Gastrocnemius medialis (tissue), 4 donors: ENCODE data around the gene PRPS2. TPM values are rescaled to one million over a fixed set of nuclear protein-coding genes. Genes with fewer than 3 reads are reported as not detected.

Experiments used
- ATAC-seq, 2 donors: fragments of 150-250 bp; one replicate each; pipeline ENCODE4 v1.9.1; 2016
- DNase-seq, 2 donors: peaks; one replicate each; pipeline ENCODE4 v3.0.0-alpha.2; 2019
- H3K27ac ChIP-seq, 4 donors: fragments of 200-600 bp; sonication (generic); 1 replicate in 1 of 4; 2 replicates in 3 of 4; pipeline ENCODE4 v1.5.1; 2016 to 2018; ENCODE audit warnings: mild to moderate bottlenecking in 2 of 4, moderate library complexity in 1 of 4
- H3K27me3 ChIP-seq, 3 donors: fragments of 200-600 bp; sonication (generic) in 2 of 3; 1 replicate in 1 of 3; 2 replicates in 2 of 3; pipeline versions ENCODE4 v1.5.1 to v1.6.0; 2016 to 2019; ENCODE audit warnings: mild to moderate bottlenecking in 1 of 3, moderate library complexity in 1 of 3
- H3K36me3 ChIP-seq, 2 donors: fragments of 200-600 bp; sonication (generic) in 1 of 2; one replicate each; pipeline ENCODE4 v1.5.1; 2017 to 2018
- H3K4me1 ChIP-seq, 2 donors: fragments of 200-600 bp; sonication (generic) in 1 of 2; one replicate each; pipeline ENCODE4 v1.5.1; 2016 to 2017; ENCODE audit warnings: mild to moderate bottlenecking in 2 of 2
- H3K4me3 ChIP-seq, 4 donors: fragments of 200-600 bp; sonication (generic) in 3 of 4; 1 replicate in 1 of 4; 2 replicates in 3 of 4; pipeline ENCODE4 v1.5.1; 2016 to 2019; ENCODE audit warnings: mild to moderate bottlenecking in 2 of 4
- H3K9me3 ChIP-seq, 3 donors: fragments of 200-600 bp; sonication (generic) in 2 of 3; 1 replicate in 1 of 3; 2 replicates in 2 of 3; pipeline ENCODE4 v1.5.1; 2016 to 2019
- CTCF ChIP-seq, 5 experiments: fragments of 450-650 bp in 3 of 5; fragments of 200-600 bp in 2 of 5; sonication (generic) in 2 of 5; IDR thresholded peaks in 4 of 5; conservative IDR thresholded peaks in 1 of 5; 1 replicate in 4 of 5; 2 replicates in 1 of 5; pipeline ENCODE4 v1.5.1; 2016 to 2019; ENCODE audit warnings: antibody characterized with exemption in 5 of 5, mild to moderate bottlenecking in 3 of 5, moderate library complexity in 3 of 5
- POLR2A ChIP-seq, 2 donors: fragments of 450-650 bp; IDR thresholded peaks; one replicate each; pipeline ENCODE4 v1.6.1; 2017; ENCODE audit warnings: antibody characterized with exemption in 2 of 2, mild to moderate bottlenecking in 2 of 2, moderate library complexity in 2 of 2
- in situ Hi-C, 4 donors: fragments of 200-750 bp; cut with MboI; loops; one replicate each; pipeline versions ENCODE4 v1.15.0 to v1.8.0; 2017; ENCODE audit warnings: low sequenced_read_pairs in 4 of 4
- intact Hi-C: fragments of 100-400 bp; cut with DNase I; formaldehyde crosslinking; loops from one replicate; pipeline ENCODE4 v1.15.1; 2023; ENCODE audit warnings: low total_unique reads
- total RNA-seq, 4 donors: library from RNA; depleted of rRNA; stranded (reverse); fragments of >200 nt; gene quantifications; one replicate each; pipeline versions ENCODE4 v1.1.0 to v1.2.3, GENCODE V29; 2016

Gene PRPS2
- total RNA-seq, 4 donors from 2014 or later: 0.73 to 1.9 (median 1.3) TPM

GRCh38 chrX:12802741-12803140, 11.5 kb downstream of the PRPS2 start:
- Histone ChIP-seq H3K27me3 (no peaks in the 10 kb centered on the region), H3K9me3 (no peaks in the 10 kb centered on the region), H3K4me3 (no peak overlapping the region), H3K4me1 (no peaks in the 10 kb centered on the region), H3K27ac (no peak overlapping the region), H3K36me3 (no peaks in the 10 kb centered on the region)
- TF ChIP-seq CTCF (IDR thresholded peaks at IDR 0.05 in 4 of 5, conservative IDR thresholded peaks at IDR 0.05 in 1 of 5) (no peak), POLR2A (IDR thresholded peaks at IDR 0.05) (no peak)
- intact Hi-C loops: no loop called here
- ATAC-seq (no peak), DNase-seq (no peak)
- in situ Hi-C loops: no loop called here

DNA sequence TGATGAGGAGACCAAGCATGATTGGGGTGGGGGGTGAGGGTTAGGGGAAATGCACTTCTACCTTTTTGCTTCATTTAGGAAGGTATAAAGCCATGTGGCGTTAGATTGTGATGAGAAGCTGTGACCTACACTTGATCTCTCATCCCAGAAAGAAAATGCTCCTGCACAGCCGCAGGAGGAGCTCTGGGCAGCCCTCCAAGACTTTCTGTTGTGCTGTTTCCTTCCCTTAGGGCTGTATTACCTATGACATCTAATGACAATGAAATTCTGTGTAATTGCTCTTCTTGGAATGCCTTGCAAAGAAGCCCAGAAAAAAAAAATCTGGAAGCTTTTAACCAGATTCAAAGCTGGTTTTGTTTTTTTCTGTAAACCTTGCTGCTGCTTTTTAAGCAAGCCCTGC, 13.4 kb downstream of the PRPS2 start:
- in situ Hi-C loops (no loop called here), intact Hi-C loops (no loop called here)
- no peak overlapping the region for H3K27ac ChIP-seq
- DNase-seq (no peak), ATAC-seq (no peak)
- no peak overlapping the region for H3K4me3 ChIP-seq
- TF ChIP-seq POLR2A (IDR thresholded peaks at IDR 0.05) (no peak), CTCF (IDR thresholded peaks at IDR 0.05 in 4 of 5, conservative IDR thresholded peaks at IDR 0.05 in 1 of 5) (no peak)
- H3K4me1 ChIP-seq: no peaks in the 10 kb centered on the region
- no peaks in the 10 kb centered on the region for H3K36me3 ChIP-seq
- no peaks in the 10 kb centered on the region for H3K27me3 ChIP-seq
- H3K9me3 ChIP-seq: no peaks in the 10 kb centered on the region

- DNase-seq: no peak
- in situ Hi-C loops: no loop called here
- no peak for ATAC-seq
- Histone ChIP-seq H3K9me3 (no peaks in the 10 kb centered on the region), H3K4me3 (no peak overlapping the region), H3K36me3 (no peaks in the 10 kb centered on the region), H3K4me1 (no peaks in the 10 kb centered on the region), H3K27ac (no peak overlapping the region), H3K27me3 (no peaks in the 10 kb centered on the region)
- TF ChIP-seq POLR2A (IDR thresholded peaks at IDR 0.05): no peak
- no peak for TF ChIP-seq CTCF (IDR thresholded peaks at IDR 0.05 in 4 of 5, conservative IDR thresholded peaks at IDR 0.05 in 1 of 5)
- intact Hi-C loops: no loop called here
These were observed 14.1 kb downstream of the PRPS2 start for GRCh38 chrX:12805333-12805732.

DNA sequence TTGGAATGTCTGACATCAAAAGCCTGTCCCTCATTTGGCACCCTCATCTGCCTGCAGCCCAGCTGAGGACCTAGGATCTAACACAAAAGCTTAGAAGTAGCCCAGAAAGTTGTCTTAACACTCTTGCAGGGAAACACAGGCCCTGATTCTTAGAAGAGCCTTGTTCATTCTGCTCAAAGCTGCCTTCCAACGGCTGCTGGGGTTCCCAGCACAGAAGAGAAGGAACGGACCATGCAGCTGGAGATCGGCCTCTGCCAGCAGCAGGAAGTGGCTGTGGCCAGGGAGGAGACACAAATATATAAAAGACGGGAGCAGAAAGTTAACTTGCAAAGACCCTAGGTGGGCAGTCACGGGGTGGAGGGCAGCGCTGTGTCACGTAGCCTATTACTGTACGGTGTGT, 20.4 kb downstream of the PRPS2 start:
- H3K9me3 ChIP-seq: no peaks in the 10 kb centered on the region
- no peaks in the 10 kb centered on the region for H3K36me3 ChIP-seq
- DNase-seq: no peak
- in situ Hi-C loops (no loop called here), intact Hi-C loops (no loop called here)
- H3K27ac ChIP-seq: no peak overlapping the region
- H3K4me1 ChIP-seq: no peaks in the 10 kb centered on the region
- no peak for ATAC-seq
- H3K4me3 ChIP-seq: no peak overlapping the region
- no peak for TF ChIP-seq POLR2A (IDR thresholded peaks at IDR 0.05)
- no peak for TF ChIP-seq CTCF (IDR thresholded peaks at IDR 0.05 in 4 of 5, conservative IDR thresholded peaks at IDR 0.05 in 1 of 5)
- H3K27me3 ChIP-seq: no peaks in the 10 kb centered on the region

DNA sequence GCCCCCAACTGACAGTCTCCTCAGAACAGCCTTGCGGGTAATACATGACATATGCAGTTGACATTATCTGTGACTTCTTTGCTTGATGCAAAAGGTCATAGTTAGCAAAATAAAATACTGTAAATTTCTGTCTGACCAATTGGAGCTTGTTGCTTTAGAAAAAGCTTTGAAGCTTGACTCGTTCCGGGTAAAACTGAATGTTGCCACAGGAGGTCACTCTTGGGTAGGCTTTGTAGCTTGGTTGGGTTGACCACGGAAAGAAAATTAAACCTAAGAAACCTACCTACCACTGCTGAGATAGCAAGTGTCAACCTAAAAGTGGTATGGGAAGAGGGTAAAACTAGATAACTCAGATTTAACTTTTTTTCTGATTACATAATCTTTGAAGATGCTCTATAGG, 23.2 kb downstream of the PRPS2 start:
- ATAC-seq: no peak
- H3K27ac ChIP-seq: no peak overlapping the region
- no peak overlapping the region for H3K4me3 ChIP-seq
- no peaks in the 10 kb centered on the region for H3K9me3 ChIP-seq
- no peaks in the 10 kb centered on the region for H3K36me3 ChIP-seq
- intact Hi-C loops: no loop called here
- no peak for TF ChIP-seq POLR2A (IDR thresholded peaks at IDR 0.05)
- no peak for TF ChIP-seq CTCF (IDR thresholded peaks at IDR 0.05 in 4 of 5, conservative IDR thresholded peaks at IDR 0.05 in 1 of 5)
- no peaks in the 10 kb centered on the region for H3K27me3 ChIP-seq
- no peaks in the 10 kb centered on the region for H3K4me1 ChIP-seq
- DNase-seq: no peak
- in situ Hi-C loops: no loop called here
